SK-N-SH (cell line): ENCODE measurements around the gene KCNJ16. TPM values are rescaled to one million over a fixed set of nuclear protein-coding genes. Genes with fewer than 3 reads are reported as not detected.

Experiments used
- CTCF ChIA-PET: fragments of 300-600, 350-600 bp; formaldehyde crosslinking; extraction: SDS; loops from one replicate; lab custom pipeline; 2021; lab: Yijun Ruan, JAX
- POLR2A ChIA-PET: fragments of 350-600 bp; sonication (Branson Sonifier 250); formaldehyde crosslinking; extraction: SDS; loops from one replicate; lab custom pipeline; 2020; ENCODE audit warnings: antibody characterized with exemption, inconsistent platforms; lab: Yijun Ruan, JAX
- DNase-seq: peaks from one replicate; pipeline ENCODE4 v3.0.0; 2012
- H2AFZ ChIP-seq: fragments of 200-600 bp; sonication (generic); 2 replicates; pipeline ENCODE4 v1.8.1; 2016; ENCODE audit warnings: antibody characterized with exemption, mild to moderate bottlenecking, low read depth
- H3F3A ChIP-seq: fragments of 200-600 bp; sonication (generic); replicated peaks from 2 replicates; pipeline ENCODE3; 2016; ENCODE audit warnings: antibody characterized with exemption, mild to moderate bottlenecking; ENCODE audit not compliant: insufficient read depth
- H3K27ac ChIP-seq, 2 experiments: fragments of 200-500 bp in 1 of 2; fragments of 200-600 bp in 1 of 2; sonication (Bioruptor generic) in 1 of 2; sonication (generic), shearing (Covaris generic) in 1 of 2; 2 replicates each; pipeline versions ENCODE4 v1.5.1 to v1.6.1; 2014 to 2016; ENCODE audit warnings: low read depth in 2 of 2, inconsistent platforms in 1 of 2, low read length in 1 of 2, mild to moderate bottlenecking in 1 of 2, mixed read lengths in 1 of 2
- H3K27me3 ChIP-seq: fragments of 200-600 bp; sonication (generic), shearing (Covaris generic); 2 replicates; pipeline ENCODE4 v1.6.1; 2016; ENCODE audit warnings: mixed run types; ENCODE audit not compliant: insufficient read depth
- H3K36me3 ChIP-seq, 2 experiments: fragments of 200-500 bp in 1 of 2; fragments of 200-600 bp in 1 of 2; sonication (Bioruptor generic) in 1 of 2; sonication (generic) in 1 of 2; replicated peaks in 1 of 2; 2 replicates each; pipeline versions ENCODE3 to v1.5.1; 2014 to 2016; ENCODE audit warnings: low read length in 1 of 2, mild to moderate bottlenecking in 1 of 2; ENCODE audit not compliant: insufficient read depth in 2 of 2, control insufficient read depth in 1 of 2
- H3K4me1 ChIP-seq, 2 experiments: fragments of 200-500 bp in 1 of 2; fragments of 200-600 bp in 1 of 2; sonication (Bioruptor generic) in 1 of 2; sonication (generic), shearing (Covaris generic) in 1 of 2; 2 replicates each; pipeline versions ENCODE4 v1.5.1 to v1.6.1; 2014 to 2016; ENCODE audit warnings: low read depth in 1 of 2, low read length in 1 of 2, mixed run types in 1 of 2; ENCODE audit not compliant: insufficient read depth in 2 of 2, control insufficient read depth in 1 of 2
- H3K4me2 ChIP-seq: fragments of 200-600 bp; sonication (generic), shearing (Covaris generic); 2 replicates; pipeline ENCODE4 v1.6.1; 2017; ENCODE audit warnings: mixed run types
- H3K4me3 ChIP-seq, 2 experiments: fragments of 200-500 bp in 1 of 2; fragments of 200-600 bp in 1 of 2; sonication (Bioruptor generic) in 1 of 2; sonication (generic), shearing (Covaris generic) in 1 of 2; 2 replicates each; pipeline versions ENCODE4 v1.5.1 to v1.8.1; 2014 to 2016; ENCODE audit warnings: low read depth in 2 of 2, inconsistent platforms in 1 of 2, low read length in 1 of 2, mild to moderate bottlenecking in 1 of 2, mixed read lengths in 1 of 2, moderate library complexity in 1 of 2
- H3K79me2 ChIP-seq: fragments of 200-600 bp; sonication (generic); 2 replicates; pipeline ENCODE4 v1.8.1; 2017; ENCODE audit warnings: mild to moderate bottlenecking; ENCODE audit not compliant: insufficient read depth
- H3K9ac ChIP-seq: fragments of 200-600 bp; sonication (generic); 2 replicates; pipeline ENCODE4 v1.6.1; 2017; ENCODE audit warnings: mixed run types
- H3K9me2 ChIP-seq: fragments of 200-600 bp; sonication (generic); 2 replicates; pipeline ENCODE4 v1.6.1; 2017; ENCODE audit warnings: mixed run types
- H3K9me3 ChIP-seq: fragments of 200-600 bp; sonication (generic); 2 replicates; pipeline ENCODE4 v1.6.1; 2017; ENCODE audit warnings: mixed run types, mild to moderate bottlenecking, moderate library complexity
- H4K20me1 ChIP-seq: fragments of 200-600 bp; sonication (generic); 2 replicates; pipeline ENCODE4 v1.6.1; 2017; ENCODE audit warnings: mild to moderate bottlenecking, mixed run types; ENCODE audit not compliant: insufficient read depth
- CHD2 ChIP-seq: fragments of 150-350 bp; IDR thresholded peaks from 2 replicates; pipeline ENCODE4 v1.6.1; 2018; ENCODE audit warnings: low read length; ENCODE audit not compliant: partially characterized antibody
- CTCF ChIP-seq: fragments of 200-600 bp; sonication (generic); IDR thresholded peaks from 2 replicates; pipeline ENCODE4 v1.6.1; 2017; ENCODE audit warnings: antibody characterized with exemption, mild to moderate bottlenecking, moderate library complexity
- ELF1 ChIP-seq: IDR thresholded peaks from 2 replicates; pipeline ENCODE4 v1.4.0; 2012
- EP300 ChIP-seq, 2 experiments: IDR thresholded peaks; 2 replicates each; pipeline versions ENCODE4 v1.4.0 to v1.6.1; 2012; ENCODE audit warnings: borderline replicate concordance in 1 of 2, low read depth in 1 of 2, low read length in 1 of 2
- EZH2phosphoT487 ChIP-seq: fragments of 200-600 bp; sonication (generic); IDR thresholded peaks from 2 replicates; pipeline ENCODE4 v1.6.1; 2017; ENCODE audit warnings: low read depth, mixed run types, mild to moderate bottlenecking, antibody characterized with exemption, moderate library complexity, borderline replicate concordance
- FOSL2 ChIP-seq: IDR thresholded peaks from 2 replicates; pipeline ENCODE4 v1.4.0; 2012; ENCODE audit warnings: low read depth, mild to moderate bottlenecking, moderate library complexity, borderline replicate concordance
- FOXM1 ChIP-seq: IDR thresholded peaks from 2 replicates; pipeline ENCODE4 v1.4.0; 2012; ENCODE audit warnings: low read depth, mild to moderate bottlenecking
- IRF3 ChIP-seq: fragments of 150-350 bp; IDR thresholded peaks from 2 replicates; pipeline ENCODE4 v1.6.1; 2016; ENCODE audit warnings: mild to moderate bottlenecking, low read depth, low read length
- MAX ChIP-seq: IDR thresholded peaks from 2 replicates; pipeline ENCODE4 v1.4.0; 2012; ENCODE audit warnings: low read depth
- MEF2A ChIP-seq: IDR thresholded peaks from 2 replicates; pipeline ENCODE4 v1.4.0; 2012; ENCODE audit warnings: low read depth, borderline replicate concordance
- NRF1 ChIP-seq: IDR thresholded peaks from 2 replicates; pipeline ENCODE4 v1.6.1; 2012; ENCODE audit warnings: low read depth, mild to moderate bottlenecking, low read length
- PBX3 ChIP-seq: IDR thresholded peaks from 2 replicates; pipeline ENCODE4; 2012
- RCOR1 ChIP-seq: fragments of 150-350 bp; IDR thresholded peaks from 2 replicates; pipeline ENCODE4 v1.6.1; 2017; ENCODE audit warnings: antibody characterized with exemption, low read length
- SIN3A ChIP-seq: IDR thresholded peaks from 2 replicates; pipeline ENCODE4 v1.6.1; 2012; ENCODE audit warnings: low read depth, mild to moderate bottlenecking, low read length, moderate library complexity, borderline replicate concordance
- SMC3 ChIP-seq: IDR thresholded peaks from 2 replicates; pipeline ENCODE4 v1.6.1; 2012; ENCODE audit warnings: low read depth, low read length, improper control_type of control experiment
- TCF12 ChIP-seq: IDR thresholded peaks from 2 replicates; pipeline ENCODE4 v1.4.0; 2012
- TEAD4 ChIP-seq: IDR thresholded peaks from 2 replicates; pipeline ENCODE4 v1.4.0; 2012; ENCODE audit warnings: mild to moderate bottlenecking, borderline replicate concordance; ENCODE audit not compliant: insufficient read depth
- USF2 ChIP-seq: fragments of 150-350 bp; IDR thresholded peaks from 2 replicates; pipeline ENCODE4 v1.6.1; 2017; ENCODE audit warnings: antibody characterized with exemption, low read length, low read depth, borderline replicate concordance
- ZBTB33 ChIP-seq: IDR thresholded peaks from 2 replicates; pipeline ENCODE4 v1.4.0; 2012; ENCODE audit warnings: low read depth, borderline replicate concordance
- WGBS: methylation state at CpG from one replicate; pipeline ENCODE4 v1.1.6; 2017; ENCODE audit warnings: low lambda C conversion rate; 5-methylcytosine and 5-hydroxymethylcytosine counted together
- polyA plus RNA-seq, 3 experiments: library from polyadenylated mRNA; depleted of rRNA; stranded (reverse); fragments of >200 nt; gene quantifications; 2 replicates each; pipeline ENCODE4 v1.2.3, GENCODE V29; 2012

The KCNJ16 gene
- polyA plus RNA-seq, 1 of the 3 experiments (the other 2 are of a cell fraction): not detected

- H4K20me1 ChIP-seq: no peaks in the 10 kb centered on the region
- WGBS: 26% methylated on average over 1 of the region's 1 CpG
- POLR2A ChIA-PET: no interaction called here
- H3K4me3 ChIP-seq: no peak overlapping the region
- H3F3A ChIP-seq: no peaks in the 10 kb centered on the region
- no peak overlapping the region for H2AFZ ChIP-seq
- no peak for TF ChIP-seq EP300 (IDR thresholded peaks at IDR 0.05; ENCODE audit: borderline replicate concordance in 1 of 2, low read depth in 1 of 2, low read length in 1 of 2)
- no peak for TF ChIP-seq TCF12
- TF ChIP-seq EZH2phosphoT487: no peak
- TF ChIP-seq PBX3: no peak
- no peak for TF ChIP-seq IRF3
- no peak for TF ChIP-seq SIN3A
- TF ChIP-seq CTCF: no peak
- TF ChIP-seq ELF1: no peak
- TF ChIP-seq TEAD4: no peak
- TF ChIP-seq FOSL2: no peak
- no peak for TF ChIP-seq MEF2A
- no peak for TF ChIP-seq MAX
- TF ChIP-seq FOXM1: no peak
- no peak for TF ChIP-seq CHD2
- no peak for TF ChIP-seq SMC3
- TF ChIP-seq RCOR1: no peak
- TF ChIP-seq USF2: no peak
- TF ChIP-seq NRF1: no peak
- no peak for TF ChIP-seq ZBTB33
- DNase-seq: no peak
- H3K9ac ChIP-seq: no peak overlapping the region
- no peaks in the 10 kb centered on the region for H3K79me2 ChIP-seq
- no peaks in the 10 kb centered on the region for H3K9me2 ChIP-seq
- H3K4me2 ChIP-seq: no peak overlapping the region
- H3K9me3 ChIP-seq: no peaks in the 10 kb centered on the region
- no peaks in the 10 kb centered on the region for H3K36me3 ChIP-seq
- no peak overlapping the region for H3K27ac ChIP-seq
- CTCF ChIA-PET: interaction anchor here (1.0 kb wide), 2 partner anchors 18 to 62 kb away, joined by 3 to 4 read pairs; no protein-coding TSS in a partner anchor
- no peaks in the 10 kb centered on the region for H3K27me3 ChIP-seq
- peaks cover 0 to 9% of the 10 kb centered on the region in 2 experiments; a peak in 2 of 4 replicates for H3K4me1 ChIP-seq
Observed at GRCh38 chr17:70081885-70082284, 6.9 kb downstream of the KCNJ16 start.
